K562 (cell line): ENCODE data around the gene NEDD4L. TPM values are rescaled to one million over a fixed set of nuclear protein-coding genes. Genes with fewer than 3 reads are reported as not detected.

Experiments
- ATAC-seq: fragments of 200-7000 bp; cut with Tn5 transposase; 3 replicates; pipeline ENCODE4 v1.9.1; 2020; ENCODE audit warnings: moderate library complexity
- BruUV-seq: library from RNA; stranded (reverse); fragments of 400-500 nt; replicated peaks from 2 replicates; lab custom pipeline; 2021; lab: Mats Ljungman, UMichigan
- CTCF ChIA-PET: fragments of 300-600 bp; formaldehyde crosslinking; extraction: SDS; loops from one replicate; lab custom pipeline; 2021; ENCODE audit warnings: low intra/inter-chr PET ratio; lab: Yijun Ruan, JAX
- POLR2A ChIA-PET: fragments of 300-600, 350-650 bp; sonication (Branson Sonifier 250); formaldehyde crosslinking; extraction: SDS; loops from one replicate; lab custom pipeline; 2021; ENCODE audit warnings: antibody characterized with exemption, inconsistent platforms; lab: Yijun Ruan, JAX
- DNase-seq, 4 experiments: peaks; one replicate each; pipeline versions ENCODE4 v3.0.0 to v3.0.0-alpha.2; 2011 to 2018; ENCODE audit warnings: low spot score in 3 of 4, mixed read lengths in 3 of 4; ENCODE audit errors: extremely low read depth in 1 of 4
- FAIRE-seq: peaks from 2 replicates; lab custom pipeline; 2011; peaks lifted over from hg19 to GRCh38; lab: Jason Lieb, UNC
- H2AFZ ChIP-seq: 2 replicates; pipeline ENCODE4 v1.6.0; 2011; ENCODE audit warnings: low read depth, low read length, control low read depth, inconsistent platforms
- H3K27ac ChIP-seq: fragments of 200-600 bp; 3 replicates; pipeline ENCODE4 v1.8.0; 2011; ENCODE audit warnings: low read depth, mild to moderate bottlenecking, control low read depth, inconsistent platforms, low read length, moderate library complexity, mixed read lengths; ENCODE audit errors: extremely low read depth
- H3K27me3 ChIP-seq, 2 experiments: fragments of 300-600 bp in 1 of 2; 2 replicates in 1 of 2; 3 replicates in 1 of 2; pipeline versions ENCODE4 v1.6.0 to v1.8.0; 2011; ENCODE audit warnings: inconsistent platforms in 2 of 2, low read length in 2 of 2, mild to moderate bottlenecking in 1 of 2, mixed read lengths in 1 of 2, moderate library complexity in 1 of 2; ENCODE audit not compliant: control insufficient read depth in 2 of 2, insufficient read depth in 2 of 2
- H3K36me3 ChIP-seq: fragments of 300-600 bp; 3 replicates; pipeline ENCODE4 v1.8.0; 2011; ENCODE audit warnings: mild to moderate bottlenecking, low read length, inconsistent platforms; ENCODE audit not compliant: control insufficient read depth, insufficient read depth
- H3K4me1 ChIP-seq, 2 experiments: fragments of 200-600 bp in 1 of 2; replicated peaks in 1 of 2; 2 replicates in 1 of 2; 3 replicates in 1 of 2; pipeline versions ENCODE4 v1.5.1 to v1.8.0; 2011; ENCODE audit warnings: inconsistent platforms in 2 of 2, low read length in 2 of 2, mild to moderate bottlenecking in 1 of 2, mixed read lengths in 1 of 2, moderate library complexity in 1 of 2; ENCODE audit not compliant: control insufficient read depth in 2 of 2, insufficient read depth in 2 of 2
- H3K4me2 ChIP-seq: 2 replicates; pipeline ENCODE4 v1.6.1; 2011; ENCODE audit warnings: low read length, control low read depth, inconsistent platforms, mixed read lengths; ENCODE audit not compliant: insufficient read depth
- H3K4me3 ChIP-seq: fragments of 200-600 bp; sonication (generic), shearing (Covaris generic); 2 replicates; pipeline ENCODE4 v1.5.1; 2016; ENCODE audit warnings: control low read depth, inconsistent platforms
- H3K79me2 ChIP-seq: fragments of 200-600 bp; 3 replicates; pipeline ENCODE4 v1.8.0; 2011; ENCODE audit warnings: low read length, inconsistent platforms; ENCODE audit not compliant: control insufficient read depth, insufficient read depth
- H3K9ac ChIP-seq, 2 experiments: 2 replicates each; pipeline versions ENCODE4 v1.6.0 to v1.6.1; 2011; ENCODE audit warnings: low read depth in 2 of 2, low read length in 2 of 2, control low read depth in 1 of 2, inconsistent platforms in 1 of 2, mild to moderate bottlenecking in 1 of 2, mixed read lengths in 1 of 2; ENCODE audit not compliant: insufficient read depth in 1 of 2
- H3K9me1 ChIP-seq: one replicate; pipeline ENCODE4 v1.6.0; 2011; ENCODE audit warnings: inconsistent platforms, mild to moderate bottlenecking, low read length, moderate library complexity; ENCODE audit not compliant: control insufficient read depth, insufficient read depth
- H3K9me3 ChIP-seq: replicated peaks from 2 replicates; pipeline ENCODE4 v1.5.1; 2011; ENCODE audit warnings: low read depth, low read length, inconsistent platforms; ENCODE audit not compliant: control insufficient read depth, insufficient read depth
- H4K20me1 ChIP-seq: replicated peaks from 2 replicates; pipeline ENCODE4 v1.6.1; 2011; ENCODE audit warnings: low read length, inconsistent platforms, mixed read lengths; ENCODE audit not compliant: control insufficient read depth, insufficient read depth
- BRF1 ChIP-seq: IDR thresholded peaks from 3 replicates; pipeline ENCODE4 v1.6.1; 2011; ENCODE audit warnings: borderline replicate concordance, mild to moderate bottlenecking; ENCODE audit not compliant: insufficient read length; ENCODE audit errors: extremely low read depth
- HBP1 ChIP-seq: fragments of 450-650 bp; formaldehyde crosslinking; IDR thresholded peaks from 2 replicates; pipeline ENCODE4 v1.4.0; 2022; ENCODE audit warnings: missing genetic modification characterization
- HDAC2 ChIP-seq: fragments of 450-650 bp; IDR thresholded peaks from 2 replicates; pipeline ENCODE4 v1.6.1; 2016; ENCODE audit warnings: mild to moderate bottlenecking
- JUND ChIP-seq, 2 experiments: IDR thresholded peaks; 2 replicates in 1 of 2; 3 replicates in 1 of 2; pipeline ENCODE4 v1.6.1; 2011; ENCODE audit warnings: borderline replicate concordance in 2 of 2, low read depth in 2 of 2, low read length in 2 of 2, improper control_type of control experiment in 1 of 2, missing biosample characterization in 1 of 2, missing genetic modification characterization in 1 of 2, missing genetic modification reagents in 1 of 2
- PBX2 ChIP-seq, 2 experiments: IDR thresholded peaks in 1 of 2; conservative IDR thresholded peaks in 1 of 2; 2 replicates each; pipeline ENCODE4 v1.6.1; 2016; ENCODE audit warnings: low read depth in 2 of 2, mild to moderate bottlenecking in 1 of 2, missing compliant biosample characterization in 1 of 2, missing genetic modification characterization in 1 of 2, moderate library complexity in 1 of 2
- SMC3 ChIP-seq: conservative IDR thresholded peaks from 2 replicates; pipeline ENCODE4 v1.6.1; 2011; ENCODE audit warnings: low read depth, low read length, improper control_type of control experiment; ENCODE audit not compliant: insufficient read depth
- ZNF354B ChIP-seq: fragments of 250-450 bp; sonication (Bioruptor Pico); IDR thresholded peaks from 2 replicates; pipeline ENCODE4 v1.4.0; 2020
- WGBS: fragments of 100-300 bp; shearing (Covaris generic); methylation state at CpG from one replicate; pipeline ENCODE4 v1.1.6; 2016; ENCODE audit warnings: low coverage, mixed read lengths; ENCODE audit not compliant: insufficient coverage; ENCODE audit errors: missing lambda C conversion rate; 5-methylcytosine and 5-hydroxymethylcytosine counted together
- in situ Hi-C: fragments of 300-500 bp; cut with MboI; formaldehyde crosslinking; loops from 4 replicates; pipeline ENCODE4 v1.15.0; 2018; ENCODE audit warnings: inconsistent platforms, mixed read lengths
- intact Hi-C: fragments of 100-400 bp; cut with micrococcal nuclease; formaldehyde crosslinking; loops from 2 replicates; pipeline ENCODE4 v1.14.2; 2022
- polyA plus RNA-seq, 8 experiments: library from polyadenylated mRNA; depleted of rRNA in 4 of 8; stranded (reverse) in 5 of 8; unstranded in 3 of 8; fragments of >200 nt; fragmentation: Nextera tagmentation in 2 of 8; fragmentation: Illumina TruSeq in 1 of 8; extraction: Ambion mirVana in 2 of 8; extraction: Trizol in 1 of 8; gene quantifications; 2 replicates each; pipeline versions ENCODE4 v1.2.1 to v1.2.3, GENCODE V29; 2011 to 2014; ENCODE audit warnings: inconsistent platforms in 1 of 8, missing spikeins in 1 of 8
- total RNA-seq, 7 experiments: library from RNA; depleted of rRNA in 6 of 7; stranded (reverse); fragments of >200 nt in 6 of 7; fragmentation: Illumina TruSeq in 2 of 7; extraction: Trizol in 2 of 7; gene quantifications; 2 replicates each; pipeline versions ENCODE4 v1.2.1 to v1.2.3, GENCODE V29; 2011 to 2021; ENCODE audit warnings: low replicate concordance in 1 of 7

The NEDD4L gene
- total and polyA plus RNA-seq, 9 of the 15 experiments (the other 6 are each of a cell fraction or from before 2014, with no cell fraction given): 8.1 to 33.4 (median 19.9) TPM

- TF ChIP-seq HBP1 (CRISPR knock-in tag): no peak
- no peak for TF ChIP-seq BRF1
- TF ChIP-seq ZNF354B: no peak
Observed at GRCh38 chr18:58320907-58321561, 277.0 kb downstream of the NEDD4L start (continued).

GRCh38 chr18:58321986-58322385 is 278.0 kb downstream of the NEDD4L start:
- H3K4me2 ChIP-seq: no peak overlapping the region
- FAIRE-seq: peak; percentile 98
- POLR2A ChIA-PET: interaction anchor here (1.0 kb wide), 1 partner anchor 23 kb away, joined by 3 read pairs; no protein-coding TSS in a partner anchor
- TF ChIP-seq PBX2 (CRISPR knock-in tag; IDR thresholded peaks at IDR 0.05; ENCODE audit: low read depth) (no peak), PBX2 (tag; conservative IDR thresholded peaks at IDR 0.05; ENCODE audit: low read depth) (peak; percentile 78), HDAC2 (peak; percentile 14; the same call in 1 of the 2 replicates), JUND (IDR thresholded peaks at IDR 0.05; ENCODE audit: borderline replicate concordance, low read depth, low read length) (peak; percentile 49; the same call in 1 of the 2 replicates), JUND (tag; IDR thresholded peaks at IDR 0.05; ENCODE audit: borderline replicate concordance, low read depth, low read length) (no peak), SMC3 (peak; percentile 46)

More at GRCh38 chr18:58321986-58322385, 278.0 kb downstream of the NEDD4L start:
- no TSS peak for BruUV-seq
- Histone ChIP-seq H3K27ac (peak overlapping the region; percentile 45; the same call in 1 of the 3 replicates), H3K9me3 (no peaks in the 10 kb centered on the region), H3K27me3 (no peaks in the 10 kb centered on the region), H3K9me1 (no peaks in the 10 kb centered on the region), H3K9ac (no peak overlapping the region; a peak in 1 of 4 replicates), H3K36me3 (peaks cover 5% of the 10 kb centered on the region; the same call in 1 of the 3 replicates), H3K4me1 (no peaks in the 10 kb centered on the region; a peak in 3 of 5 replicates), H2AFZ (no peak overlapping the region), H4K20me1 (no peaks in the 10 kb centered on the region; the same call in 1 of the 2 replicates), H3K4me3 (no peak overlapping the region), H3K79me2 (no peaks in the 10 kb centered on the region)
- intact Hi-C loops (loop anchor here (1.0 to 5.0 kb wide), 2 partner anchors 128 to 275 kb away; no protein-coding TSS in a partner anchor), in situ Hi-C loops (loop anchor here (10.0 kb wide), 1 partner anchor 127 kb away; no protein-coding TSS in a partner anchor)
- CTCF ChIA-PET: interaction anchor here (0.7 to 2.0 kb wide), 4 partner anchors 128 to 279 kb away, joined by 3 to 10 read pairs (median 5); no protein-coding TSS in a partner anchor
- 8% methylated on average over 6 of the region's 6 CpGs for WGBS
- DNase-seq (peak; percentile 51 to 83 (median 64)), ATAC-seq (peak; percentile 100)
